ENCODE measurements around the gene FEN1. TPM values are rescaled to one million over a fixed set of nuclear protein-coding genes. Genes with fewer than 3 reads are reported as not detected.
A peak's percentile ranks its signal among the peaks of the same experiment; 100 is the strongest.

The FEN1 gene
- total RNA-seq, 1 donor from 2014 or later, result 15.2 TPM

DNA sequence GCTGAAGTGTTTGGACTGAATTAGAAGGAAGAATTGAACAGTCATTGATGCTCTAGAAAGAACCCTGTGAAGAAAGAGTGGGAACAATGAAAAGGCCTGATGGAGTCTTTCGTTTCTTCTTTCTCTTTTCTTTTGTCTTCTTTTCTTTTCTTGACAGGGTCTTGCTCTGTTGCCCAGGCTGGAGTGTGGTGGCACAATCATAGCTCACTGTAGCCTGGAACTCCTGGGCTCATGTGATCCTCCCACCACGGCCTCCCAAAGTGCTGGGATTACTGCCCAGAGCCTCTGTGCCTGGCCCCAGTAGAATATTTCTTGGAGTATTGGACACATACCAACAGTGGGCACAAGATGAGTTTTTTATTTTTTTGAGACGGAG lies 1.1 kb downstream of the FEN1 start:
- peaks cover 13% of the 10 kb centered on the region for H3K27me3 Mint-ChIP-seq (ENCODE audit: unreplicated experiment)

GRCh38 chr11:61794579-61794978 lies 1.9 kb downstream of the FEN1 start:
- H3K36me3 Mint-ChIP-seq (ENCODE audit: unreplicated experiment), result no peaks in the 10 kb centered on the region
- DNase-seq, result no peak
- H3K4me3 Mint-ChIP-seq (ENCODE audit: unreplicated experiment), result no peak overlapping the region
- H3K9me3 Mint-ChIP-seq (ENCODE audit: unreplicated experiment), result peaks cover 10% of the 10 kb centered on the region
- H3K4me1 Mint-ChIP-seq (ENCODE audit: low read depth, unreplicated experiment), result peaks cover 9% of the 10 kb centered on the region
- TF ChIP-seq, protein P1, sequence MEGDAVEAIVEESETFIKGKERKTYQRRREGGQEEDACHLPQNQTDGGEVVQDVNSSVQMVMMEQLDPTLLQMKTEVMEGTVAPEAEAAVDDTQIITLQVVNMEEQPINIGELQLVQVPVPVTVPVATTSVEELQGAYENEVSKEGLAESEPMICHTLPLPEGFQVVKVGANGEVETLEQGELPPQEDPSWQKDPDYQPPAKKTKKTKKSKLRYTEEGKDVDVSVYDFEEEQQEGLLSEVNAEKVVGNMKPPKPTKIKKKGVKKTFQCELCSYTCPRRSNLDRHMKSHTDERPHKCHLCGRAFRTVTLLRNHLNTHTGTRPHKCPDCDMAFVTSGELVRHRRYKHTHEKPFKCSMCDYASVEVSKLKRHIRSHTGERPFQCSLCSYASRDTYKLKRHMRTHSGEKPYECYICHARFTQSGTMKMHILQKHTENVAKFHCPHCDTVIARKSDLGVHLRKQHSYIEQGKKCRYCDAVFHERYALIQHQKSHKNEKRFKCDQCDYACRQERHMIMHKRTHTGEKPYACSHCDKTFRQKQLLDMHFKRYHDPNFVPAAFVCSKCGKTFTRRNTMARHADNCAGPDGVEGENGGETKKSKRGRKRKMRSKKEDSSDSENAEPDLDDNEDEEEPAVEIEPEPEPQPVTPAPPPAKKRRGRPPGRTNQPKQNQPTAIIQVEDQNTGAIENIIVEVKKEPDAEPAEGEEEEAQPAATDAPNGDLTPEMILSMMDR (IDR thresholded peaks at IDR 0.05; ENCODE audit: partially characterized antibody, unreplicated experiment), result no peak
- H3K27me3 Mint-ChIP-seq (ENCODE audit: unreplicated experiment), result peaks cover 13% of the 10 kb centered on the region
- H3K27ac Mint-ChIP-seq (ENCODE audit: unreplicated experiment), result no peak overlapping the region

More for the DNA sequence above, 1.1 kb downstream of the FEN1 start:
- H3K27ac Mint-ChIP-seq (ENCODE audit: unreplicated experiment), result no peak overlapping the region
- DNase-seq, result no peak
- H3K4me3 Mint-ChIP-seq (ENCODE audit: unreplicated experiment), result peak overlapping the region; percentile 99
- TF ChIP-seq, protein P1 (IDR thresholded peaks at IDR 0.05; ENCODE audit: partially characterized antibody, unreplicated experiment), result no peak
- peaks cover 10% of the 10 kb centered on the region for H3K9me3 Mint-ChIP-seq (ENCODE audit: unreplicated experiment)
- H3K4me1 Mint-ChIP-seq (ENCODE audit: low read depth, unreplicated experiment), result peaks cover 9% of the 10 kb centered on the region
- H3K36me3 Mint-ChIP-seq (ENCODE audit: unreplicated experiment), result no peaks in the 10 kb centered on the region

GRCh38 chr11:61795459-61795858 lies 2.7 kb downstream of the FEN1 start:
- peaks cover 10% of the 10 kb centered on the region for H3K9me3 Mint-ChIP-seq (ENCODE audit: unreplicated experiment)
- no peaks in the 10 kb centered on the region for H3K36me3 Mint-ChIP-seq (ENCODE audit: unreplicated experiment)
- DNase-seq, result no peak
- H3K4me3 Mint-ChIP-seq (ENCODE audit: unreplicated experiment), result no peak overlapping the region
- no peak overlapping the region for H3K27ac Mint-ChIP-seq (ENCODE audit: unreplicated experiment)
- H3K27me3 Mint-ChIP-seq (ENCODE audit: unreplicated experiment), result peaks cover 13% of the 10 kb centered on the region
- peaks cover 9% of the 10 kb centered on the region for H3K4me1 Mint-ChIP-seq (ENCODE audit: low read depth, unreplicated experiment)
- TF ChIP-seq, protein P1 (IDR thresholded peaks at IDR 0.05; ENCODE audit: partially characterized antibody, unreplicated experiment), result no peak

DNA sequence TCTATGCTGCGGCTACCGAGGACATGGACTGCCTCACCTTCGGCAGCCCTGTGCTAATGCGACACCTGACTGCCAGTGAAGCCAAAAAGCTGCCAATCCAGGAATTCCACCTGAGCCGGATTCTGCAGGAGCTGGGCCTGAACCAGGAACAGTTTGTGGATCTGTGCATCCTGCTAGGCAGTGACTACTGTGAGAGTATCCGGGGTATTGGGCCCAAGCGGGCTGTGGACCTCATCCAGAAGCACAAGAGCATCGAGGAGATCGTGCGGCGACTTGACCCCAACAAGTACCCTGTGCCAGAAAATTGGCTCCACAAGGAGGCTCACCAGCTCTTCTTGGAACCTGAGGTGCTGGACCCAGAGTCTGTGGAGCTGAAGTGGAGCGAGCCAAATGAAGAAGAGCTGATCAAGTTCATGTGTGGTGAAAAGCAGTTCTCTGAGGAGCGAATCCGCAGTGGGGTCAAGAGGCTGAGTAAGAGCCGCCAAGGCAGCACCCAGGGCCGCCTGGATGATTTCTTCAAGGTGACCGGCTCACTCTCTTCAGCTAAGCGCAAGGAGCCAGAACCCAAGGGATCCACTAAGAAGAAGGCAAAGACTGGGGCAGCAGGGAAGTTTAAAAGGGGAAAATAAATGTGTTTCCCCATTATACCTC lies 3.3 kb downstream of the FEN1 start:
- DNase-seq, result no peak
- H3K9me3 Mint-ChIP-seq (ENCODE audit: unreplicated experiment), result peaks cover 10% of the 10 kb centered on the region
- peaks cover 9% of the 10 kb centered on the region for H3K4me1 Mint-ChIP-seq (ENCODE audit: low read depth, unreplicated experiment)
- TF ChIP-seq, protein P1 (IDR thresholded peaks at IDR 0.05; ENCODE audit: partially characterized antibody, unreplicated experiment), result no peak
- H3K36me3 Mint-ChIP-seq (ENCODE audit: unreplicated experiment), result no peaks in the 10 kb centered on the region
- no peak overlapping the region for H3K27ac Mint-ChIP-seq (ENCODE audit: unreplicated experiment)
- no peak overlapping the region for H3K4me3 Mint-ChIP-seq (ENCODE audit: unreplicated experiment)
- peaks cover 13% of the 10 kb centered on the region for H3K27me3 Mint-ChIP-seq (ENCODE audit: unreplicated experiment)

- Mint-ChIP-seq H3K36me3 (ENCODE audit: unreplicated experiment) (no peaks in the 10 kb centered on the region), H3K4me3 (ENCODE audit: unreplicated experiment) (no peak overlapping the region), H3K4me1 (ENCODE audit: low read depth, unreplicated experiment) (peaks cover 4% of the 10 kb centered on the region), H3K27me3 (ENCODE audit: unreplicated experiment) (peaks cover 8% of the 10 kb centered on the region), H3K27ac (ENCODE audit: unreplicated experiment) (no peak overlapping the region), H3K9me3 (ENCODE audit: unreplicated experiment) (peaks cover 5% of the 10 kb centered on the region)
- TF ChIP-seq, protein P1 (IDR thresholded peaks at IDR 0.05; ENCODE audit: partially characterized antibody, unreplicated experiment), result peak; percentile 68
- DNase-seq, result peak; percentile 77
These were observed 4.7 kb downstream of the FEN1 start for GRCh38 chr11:61797263-61797944.

Measured in glutamatergic neuron (in vitro differentiated cells).